Measurements from ENCODE around the gene AHDC1.
"Not testable (repeated sequence)": the region's sequence is repeated elsewhere in the genome, so short reads cannot be mapped to it uniquely, and the experiment has no call there.

AHDC1 gene

GRCh38 chr1:27563341-27563590 lies 40.7 kb downstream of the AHDC1 start:
- no peak for DNase-seq (ENCODE audit: low read depth in 2 of 2)

GRCh38 chr1:27562534-27563340 lies 41.2 kb downstream of the AHDC1 start:
- DNase-seq (ENCODE audit: low read depth in 2 of 2), result no peak

DNA sequence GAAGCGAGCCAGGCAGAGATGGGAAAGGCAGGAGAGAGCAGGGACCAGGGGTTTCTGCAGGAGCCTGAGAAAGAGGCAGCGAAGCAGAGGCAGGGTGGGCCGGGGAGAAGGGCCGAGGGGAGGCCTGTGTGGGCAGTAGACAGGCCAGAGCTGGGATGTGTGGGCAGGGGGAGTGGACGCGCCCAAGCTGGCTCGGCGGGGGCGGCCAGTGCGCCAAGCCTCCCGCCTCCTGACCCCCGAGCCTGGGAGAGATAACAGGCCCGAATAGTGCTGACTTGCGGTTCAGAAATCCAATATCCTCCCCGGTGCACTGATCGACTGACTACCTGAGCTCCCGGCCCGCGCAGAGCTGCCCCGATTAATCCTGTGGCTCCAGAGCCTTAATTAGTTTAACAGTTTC lies 41.9 kb downstream of the AHDC1 start:
- DNase-seq (ENCODE audit: low read depth in 2 of 2), result no peak

GRCh38 chr1:27561124-27561899 lies 42.6 kb downstream of the AHDC1 start:
- DNase-seq (ENCODE audit: low read depth in 2 of 2), result no peak

DNA sequence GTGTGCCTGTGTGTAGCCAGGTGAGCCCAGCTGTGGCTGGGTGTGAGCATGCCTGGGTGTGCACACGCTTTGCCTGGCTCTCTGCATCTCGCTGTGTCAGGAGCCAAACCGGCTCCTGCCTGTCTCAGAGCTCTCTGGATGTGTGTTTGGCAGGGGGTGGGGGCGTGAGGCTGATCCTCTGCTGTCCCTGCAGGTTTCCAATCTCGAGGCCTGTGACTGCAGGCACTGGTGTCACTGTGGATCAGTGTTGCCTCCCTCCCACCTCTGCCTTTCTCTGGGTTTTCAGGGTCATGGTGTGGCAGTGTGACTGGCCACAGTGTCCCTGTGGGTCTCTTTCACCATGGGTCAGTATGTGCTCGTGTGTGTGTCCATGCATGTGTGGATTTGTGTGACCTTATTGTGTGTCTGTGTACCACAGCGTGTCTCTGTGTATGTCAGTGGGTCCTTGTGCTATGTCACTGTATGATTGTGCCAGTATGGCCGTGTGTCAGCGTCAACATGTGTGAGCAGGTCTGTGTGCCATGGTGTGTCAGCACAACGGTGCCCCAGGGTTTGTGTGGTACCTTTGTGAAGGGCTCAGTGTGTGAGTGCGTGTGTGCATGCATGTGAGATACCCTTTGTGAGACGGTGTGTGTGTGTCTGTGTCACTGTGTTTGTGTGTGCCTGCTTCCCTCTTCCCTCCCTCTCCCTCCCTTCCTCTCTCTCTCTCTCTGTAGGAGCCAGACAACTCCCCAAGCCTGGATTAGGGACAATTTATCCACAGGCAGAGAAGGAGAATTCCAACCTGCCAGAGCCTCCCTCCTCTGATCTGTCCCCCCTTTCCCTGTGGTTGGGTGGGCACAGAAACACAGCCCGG lies 43.4 kb downstream of the AHDC1 start:
- DNase-seq (ENCODE audit: low read depth in 2 of 2), result no peak

DNA sequence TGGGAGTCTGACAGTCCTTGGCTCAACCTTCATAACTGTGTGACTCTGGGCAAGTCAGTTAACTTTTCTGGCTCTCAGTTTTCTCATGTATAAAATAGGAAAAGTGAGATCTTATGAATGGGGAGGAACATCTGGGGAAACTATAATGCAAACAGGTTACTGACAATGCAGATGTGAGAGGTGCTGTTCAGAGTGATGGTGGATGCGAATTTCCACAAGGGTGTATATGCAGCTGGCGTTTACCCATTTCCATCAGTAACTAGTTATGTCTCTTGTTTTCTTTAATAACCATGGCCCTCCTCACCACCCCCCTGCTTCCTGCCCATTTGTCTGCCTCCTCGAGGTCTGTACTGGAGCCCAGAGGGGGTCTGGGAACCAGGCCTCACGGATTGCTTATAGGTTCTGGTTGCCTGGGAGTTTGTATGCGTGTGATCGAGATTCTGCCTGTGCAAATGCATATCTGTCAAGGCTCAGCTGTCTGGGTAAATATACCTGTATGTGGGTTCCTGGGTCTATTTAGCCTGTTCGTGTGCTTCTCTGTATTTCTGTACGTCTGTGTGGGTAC lies 44.4 kb downstream of the AHDC1 start:
- no peak for DNase-seq (ENCODE audit: low read depth in 2 of 2)

DNA sequence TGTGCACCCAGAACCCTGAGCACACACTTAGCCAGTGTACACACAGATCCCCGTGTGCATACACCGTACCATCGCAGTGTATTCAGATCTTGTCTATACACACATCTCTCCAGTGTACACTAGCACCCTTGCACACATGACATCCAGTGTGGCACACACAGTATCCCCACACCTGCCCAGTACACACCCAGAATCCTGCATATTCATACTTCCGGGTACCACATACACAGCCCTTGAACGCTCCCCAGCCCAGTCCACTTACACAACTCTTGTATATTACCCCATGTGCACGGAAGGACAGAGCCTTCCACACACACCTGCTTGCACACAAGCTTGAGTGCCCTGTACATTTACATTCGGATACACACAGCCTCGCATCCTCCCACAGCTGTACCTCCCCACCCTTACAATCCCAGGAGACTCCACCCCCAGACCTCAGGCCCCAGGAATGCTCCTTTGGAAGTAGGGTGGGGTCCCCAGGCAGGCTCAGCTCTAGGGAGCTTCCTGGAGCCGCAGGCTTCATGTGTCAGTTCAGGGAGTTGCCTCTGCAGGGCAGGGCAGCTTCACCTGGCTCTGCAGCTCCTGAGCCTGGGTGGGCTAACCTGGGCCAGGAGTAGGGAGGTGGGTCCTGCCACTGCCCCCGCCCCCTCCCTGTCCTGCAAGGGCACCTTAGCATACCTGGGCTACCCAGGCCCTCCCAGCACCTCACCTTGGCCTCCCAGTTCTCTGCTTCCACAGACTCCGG lies 46.2 kb downstream of the AHDC1 start:
- no peak for DNase-seq (ENCODE audit: low read depth in 2 of 2)

- DNase-seq (ENCODE audit: low read depth in 2 of 2), result peak; percentile 43 to 64
Measured at GRCh38 chr1:27556781-27557595, 47.0 kb downstream of the AHDC1 start.

GRCh38 chr1:27556435-27556780 lies 47.5 kb downstream of the AHDC1 start:
- no peak for DNase-seq (ENCODE audit: low read depth in 2 of 2)

DNA sequence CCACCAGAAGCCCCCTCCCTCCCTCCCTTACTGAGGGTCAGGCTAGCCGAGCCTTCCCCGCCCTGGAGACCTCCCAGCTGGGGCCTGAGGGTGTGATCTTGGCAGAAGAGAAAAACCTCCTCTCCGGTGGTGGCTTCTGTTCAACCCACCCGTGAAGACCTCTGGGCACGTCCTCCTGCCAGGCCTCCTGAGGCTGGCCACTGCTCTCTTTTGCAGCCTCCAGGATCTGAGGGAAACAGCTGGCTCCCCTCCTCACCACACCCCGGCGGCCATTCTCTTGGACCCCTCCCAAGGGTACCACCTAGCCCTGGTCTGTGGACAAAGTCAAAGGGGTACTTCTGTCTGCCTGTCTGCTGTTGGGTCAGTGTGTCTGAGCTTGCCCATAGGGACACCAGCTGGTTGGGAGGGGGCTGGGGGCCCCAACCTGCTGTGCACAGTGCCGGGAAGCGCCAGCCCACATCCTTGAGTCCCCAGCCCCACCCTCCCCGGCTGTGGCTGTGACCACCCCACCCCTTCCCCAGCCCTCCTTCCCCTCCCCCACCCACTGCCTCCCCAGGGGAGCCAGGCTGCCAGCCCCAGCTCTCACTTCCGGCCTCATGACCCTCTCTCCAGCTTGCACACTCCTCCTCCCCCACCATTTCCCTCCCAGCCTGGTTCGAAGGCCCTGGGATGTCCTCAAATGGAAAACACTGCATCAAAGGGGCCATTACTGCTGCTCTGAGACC lies 48.1 kb downstream of the AHDC1 start:
- no peak for DNase-seq (ENCODE audit: low read depth in 2 of 2)

- no peak for DNase-seq (ENCODE audit: low read depth in 2 of 2)
Measured at GRCh38 chr1:27554759-27555699, 48.9 kb downstream of the AHDC1 start.

DNA sequence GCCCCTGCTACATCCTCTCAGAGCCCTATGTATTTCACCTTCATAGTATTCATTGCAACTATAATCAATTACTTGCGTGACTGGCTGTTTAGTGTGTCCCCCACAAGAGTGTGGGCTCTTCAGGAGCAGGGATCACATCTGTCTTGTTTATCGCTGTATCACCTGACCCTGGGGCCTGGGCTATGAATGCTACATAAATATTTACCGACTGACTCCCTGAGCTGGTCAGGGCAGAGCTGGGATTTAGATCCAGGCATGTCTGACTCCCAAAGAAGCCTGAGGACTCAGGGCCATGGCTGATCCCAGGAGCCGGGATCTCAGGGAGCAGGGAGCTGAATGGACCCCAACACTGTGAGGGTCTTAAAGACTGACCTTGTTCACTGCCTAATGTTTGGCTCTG lies 49.7 kb downstream of the AHDC1 start:
- no peak for DNase-seq (ENCODE audit: low read depth in 2 of 2)

DNA sequence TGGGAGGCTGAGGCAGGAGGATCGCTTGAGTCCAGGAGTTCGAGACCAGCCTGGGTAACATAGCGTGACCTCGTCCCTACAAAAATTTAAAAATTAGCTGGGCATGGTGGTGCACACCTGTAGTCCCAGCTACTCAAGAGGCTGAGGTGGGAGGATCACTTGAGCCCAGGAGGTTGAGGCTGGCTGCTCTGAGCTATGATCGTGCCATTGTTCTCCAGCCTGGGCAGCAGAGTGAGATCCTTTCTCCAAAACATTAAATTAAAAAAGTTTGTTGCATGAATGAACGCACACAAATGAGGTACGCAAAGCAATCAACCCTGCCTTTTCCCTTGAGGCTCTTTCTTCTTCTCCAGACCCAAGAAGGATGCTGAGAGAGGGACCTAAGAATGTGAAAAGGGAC lies 50.1 kb downstream of the AHDC1 start:
- not testable (repeated sequence) for DNase-seq (ENCODE audit: low read depth in 2 of 2)

- DNase-seq (ENCODE audit: low read depth in 2 of 2), result no peak
Measured at GRCh38 chr1:27552911-27553420, 51.0 kb downstream of the AHDC1 start.

- no peak for DNase-seq (ENCODE audit: low read depth in 2 of 2)
Measured at GRCh38 chr1:27551953-27552312, 52.0 kb downstream of the AHDC1 start.

DNA sequence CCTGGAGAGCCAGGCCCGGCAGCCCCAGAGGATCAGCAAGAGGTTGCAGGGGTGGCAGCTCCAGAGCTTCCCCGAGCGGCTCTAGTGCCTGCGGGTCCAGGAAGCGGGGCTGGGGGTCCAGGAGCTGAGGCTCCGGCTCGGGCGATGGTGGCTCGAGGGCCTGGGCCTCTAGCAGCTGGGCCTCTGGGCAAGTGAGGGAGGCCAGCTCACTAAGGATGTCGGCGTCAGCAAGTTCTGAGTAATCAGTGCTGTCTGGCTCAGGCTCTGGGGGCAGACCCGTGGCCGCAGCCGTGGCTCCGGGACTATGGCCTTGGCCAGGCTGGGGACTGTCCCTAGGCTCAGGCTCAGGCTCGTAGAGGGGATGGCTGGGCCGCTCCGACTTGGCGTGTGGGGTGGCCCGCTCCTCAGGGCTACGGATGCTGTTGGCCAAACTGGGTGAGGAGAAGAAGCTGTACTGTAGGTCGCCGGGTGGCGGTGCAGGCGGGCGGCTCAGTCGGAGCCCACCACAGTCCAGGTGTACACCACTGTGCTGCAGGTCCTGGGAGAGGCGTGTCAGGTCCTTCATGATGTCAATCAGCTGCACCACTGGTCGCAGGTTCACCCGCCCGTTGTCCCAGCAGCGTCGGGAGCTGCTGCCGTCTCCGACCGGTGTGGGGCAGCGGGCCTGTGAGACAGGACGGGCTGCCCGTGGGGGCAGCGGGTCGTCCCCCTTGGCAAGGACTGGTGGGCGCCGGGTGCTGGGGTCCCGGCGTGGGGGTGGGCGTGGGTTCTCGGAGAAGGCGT lies 52.6 kb downstream of the AHDC1 start:
- DNase-seq (ENCODE audit: low read depth in 2 of 2), result no peak

DNA sequence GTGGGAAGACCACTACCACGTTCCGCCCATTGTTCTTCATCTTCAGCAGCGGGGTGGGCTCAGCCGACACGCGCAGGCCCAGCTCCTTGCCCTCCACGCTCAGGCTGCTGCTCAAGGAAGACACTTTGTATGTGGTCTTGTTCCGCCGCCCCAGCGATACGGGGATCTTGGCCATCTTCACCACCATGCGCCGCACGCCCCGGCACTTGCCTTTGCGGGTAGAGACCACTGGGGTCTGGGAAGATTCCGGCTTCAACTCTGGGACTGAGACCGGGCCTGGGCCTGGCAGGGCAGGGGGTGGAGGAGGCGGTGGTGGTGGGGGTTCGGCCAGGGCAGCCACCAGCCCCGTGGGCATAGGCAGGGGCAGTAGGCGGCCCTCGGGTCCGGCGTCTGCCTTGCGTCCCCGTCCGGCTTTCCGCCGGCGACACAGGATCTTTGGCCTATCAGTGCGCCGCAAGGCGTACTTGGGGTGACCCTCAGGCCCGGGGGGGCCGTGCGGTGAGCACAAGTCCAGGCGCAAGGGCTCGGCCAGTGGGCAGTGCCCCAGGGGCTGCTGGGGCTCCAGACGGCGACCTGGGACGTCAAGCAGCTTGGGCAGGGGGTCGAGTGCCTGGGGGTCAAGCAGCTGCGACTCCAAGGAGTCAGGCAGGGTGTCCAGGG lies 53.3 kb downstream of the AHDC1 start:
- no peak for DNase-seq (ENCODE audit: low read depth in 2 of 2)
